NCI-H146 treated with DMSO at 0.1 percent for 48 hours (cell line): ENCODE results near the gene SMAD6.

Experiments used
- DNase-seq: peaks from one replicate; lab custom pipeline; 2025; ENCODE audit not compliant: unreplicated experiment; lab: John Stamatoyannopoulos, UW

SMAD6 gene

DNA sequence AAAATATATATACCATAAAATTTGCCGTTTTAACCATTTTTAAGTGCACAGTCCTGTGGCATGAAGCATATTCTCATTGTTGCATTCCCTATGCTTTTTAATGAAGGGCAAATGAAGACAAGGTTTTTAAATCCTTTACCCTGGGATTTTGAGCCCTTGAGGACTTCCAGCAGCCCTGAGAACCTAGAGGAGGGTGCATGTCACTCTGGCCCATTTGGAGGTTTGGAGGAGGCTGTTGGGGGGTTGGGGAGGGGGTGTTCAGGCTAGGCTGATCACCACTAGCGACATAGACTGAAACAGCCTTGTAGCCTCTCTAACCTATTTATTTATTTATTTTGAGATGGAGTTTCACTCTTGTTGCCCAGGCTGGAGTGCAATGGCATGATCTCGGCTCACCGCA lies 86.0 kb downstream of the SMAD6 start:
- no peak for DNase-seq

DNA sequence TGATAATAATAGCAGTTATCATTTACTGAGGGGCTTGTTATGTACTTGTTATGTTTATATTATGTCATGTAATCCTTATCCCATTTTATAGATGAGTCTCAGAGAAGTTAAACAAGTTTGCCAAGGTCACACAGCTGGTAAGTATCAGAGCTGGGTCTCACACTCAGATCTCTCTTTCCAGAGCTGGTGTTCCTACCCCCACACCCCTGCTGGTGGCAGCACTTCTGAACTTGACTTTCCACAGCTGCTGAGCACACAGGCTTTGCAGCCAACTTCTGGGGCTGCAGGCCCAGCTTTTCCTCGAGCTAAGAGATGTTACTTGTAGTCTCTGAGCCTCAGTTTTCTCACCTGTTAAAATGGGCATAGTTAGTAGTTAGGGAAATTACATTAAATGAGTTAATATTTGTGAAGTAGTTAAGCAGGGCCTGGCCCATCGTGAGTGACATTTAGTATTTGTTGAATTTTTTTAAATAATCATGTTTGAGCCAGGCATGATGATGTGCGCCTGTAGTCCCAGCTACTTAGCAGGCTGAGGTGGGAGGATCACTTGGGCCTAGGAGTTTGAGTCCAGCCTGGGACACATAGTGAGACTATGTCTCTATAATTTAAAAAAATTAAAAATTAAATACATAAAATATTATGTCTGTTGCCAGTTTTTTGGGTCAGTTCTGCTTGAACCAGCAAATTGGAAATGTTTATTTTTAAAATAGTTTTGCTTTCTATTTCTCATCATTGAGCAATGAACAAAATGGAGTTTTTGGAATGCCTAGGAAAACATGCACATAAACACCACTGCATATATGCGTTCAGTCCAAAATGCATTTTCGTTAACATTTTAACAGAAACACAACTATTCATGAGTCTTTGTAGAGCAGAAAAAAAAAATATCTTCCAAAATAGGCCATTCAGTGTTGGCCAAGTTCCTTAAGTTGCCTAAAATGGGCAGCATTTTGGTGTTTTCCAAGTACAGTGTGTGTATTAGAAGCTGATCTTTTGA lies 87.3 kb downstream of the SMAD6 start:
- no peak for DNase-seq

DNA sequence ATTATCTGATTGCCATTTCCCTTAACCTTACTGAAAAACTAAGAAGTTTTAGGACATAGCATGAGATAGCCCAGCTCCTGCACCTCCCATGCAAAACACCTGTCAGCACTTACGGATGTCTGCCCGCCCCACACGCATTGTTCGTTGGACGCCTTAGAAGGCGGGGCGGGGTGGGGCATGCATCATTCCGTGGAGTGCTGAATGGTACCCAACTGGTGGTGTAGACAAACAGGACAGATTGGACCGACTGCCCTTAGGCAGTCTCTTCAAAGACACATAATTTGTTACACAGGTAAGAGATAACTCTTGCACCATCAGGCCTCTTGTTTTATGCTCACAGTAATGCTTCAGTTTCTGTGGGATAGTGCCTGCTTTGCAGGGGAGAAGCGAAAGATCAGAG lies 93.8 kb downstream of the SMAD6 start:
- no peak for DNase-seq

DNA sequence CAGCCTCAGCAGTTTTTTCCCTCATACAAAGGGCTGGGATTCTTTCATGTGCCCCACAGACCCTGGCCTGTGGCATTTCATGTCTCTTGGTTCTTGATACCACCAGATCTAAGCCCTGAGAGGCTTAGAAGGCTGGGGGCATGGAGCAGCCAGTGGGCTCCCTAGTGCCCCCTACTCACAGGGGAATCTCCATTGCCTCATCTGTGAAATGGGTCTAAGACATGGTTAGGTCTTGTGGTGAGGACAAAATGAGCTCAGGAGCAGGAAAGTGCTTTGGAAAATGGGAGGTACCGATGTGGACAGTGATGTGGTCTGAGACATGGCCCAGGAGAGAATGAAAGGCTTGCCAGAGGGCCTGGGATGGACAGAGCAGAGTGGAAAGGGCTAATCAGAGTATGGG lies 94.3 kb downstream of the SMAD6 start:
- DNase-seq = no peak

DNA sequence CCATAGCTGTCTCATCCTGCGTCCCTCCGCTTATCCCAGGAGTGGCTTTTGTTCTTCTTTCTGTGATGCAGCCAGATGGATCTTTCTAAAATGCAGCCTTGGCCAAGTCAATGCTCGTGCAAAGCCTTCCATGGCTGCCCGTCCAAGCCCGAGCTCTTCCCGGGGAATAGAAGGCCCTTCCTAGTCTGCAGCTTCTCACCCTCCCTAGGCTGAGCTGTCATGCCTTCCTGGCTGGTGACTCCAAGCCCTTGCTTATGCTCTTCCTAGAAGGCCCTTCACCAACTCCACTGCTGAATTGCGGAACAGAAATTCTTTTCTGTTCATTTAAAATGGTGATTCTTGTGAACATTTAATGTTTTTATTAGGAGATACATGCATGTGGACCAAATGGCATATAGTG lies 95.9 kb downstream of the SMAD6 start:
- DNase-seq = no peak

DNA sequence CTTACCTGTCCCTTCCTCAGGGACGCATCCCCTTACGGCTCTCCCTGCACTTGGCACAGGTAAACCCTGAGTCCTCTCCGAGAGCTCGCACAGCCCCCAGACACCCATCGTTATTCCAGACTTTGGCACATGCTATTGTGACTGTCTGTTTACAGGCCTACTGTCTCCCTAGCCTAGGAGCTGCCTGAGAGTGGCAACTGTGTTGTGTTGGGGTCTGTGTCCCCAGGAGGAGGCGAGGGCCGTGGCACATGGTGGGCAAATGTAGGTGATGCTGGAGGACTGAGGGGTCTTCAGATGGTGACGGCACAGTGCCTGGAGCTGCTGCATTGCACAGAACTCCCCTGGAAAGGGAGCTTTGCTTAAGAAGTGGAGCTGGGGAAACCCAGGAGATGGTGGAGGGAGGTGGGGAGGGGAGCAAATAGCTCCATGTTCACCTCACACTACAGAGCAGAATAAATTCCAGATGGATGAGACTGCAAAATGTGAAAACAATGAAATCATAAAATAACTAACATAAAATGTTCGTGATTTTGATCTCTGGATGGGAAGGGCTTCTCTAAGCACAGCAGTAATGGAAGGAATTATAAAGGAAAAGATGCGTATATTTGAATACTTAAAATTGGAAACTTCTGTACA lies 96.5 kb downstream of the SMAD6 start:
- DNase-seq = no peak

DNA sequence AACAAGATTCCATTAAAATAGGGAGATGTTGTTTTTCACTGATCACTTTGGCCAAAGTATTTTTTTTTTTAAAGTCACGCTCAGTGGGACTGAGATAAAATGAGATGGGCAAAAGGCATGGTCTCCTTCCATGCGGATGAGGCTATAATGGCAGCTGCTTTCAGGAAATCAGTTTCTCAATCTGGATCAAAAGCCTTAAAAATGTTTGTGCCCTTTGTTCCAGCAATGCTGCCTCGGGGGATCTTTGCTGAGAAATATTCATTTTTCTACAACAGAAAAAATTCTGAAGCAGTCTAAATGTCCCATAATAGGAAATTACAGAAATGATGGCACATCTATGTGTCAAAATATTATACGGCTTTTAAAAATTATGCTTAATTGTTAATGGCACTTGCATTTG lies 97.2 kb downstream of the SMAD6 start:
- no peak for DNase-seq

DNA sequence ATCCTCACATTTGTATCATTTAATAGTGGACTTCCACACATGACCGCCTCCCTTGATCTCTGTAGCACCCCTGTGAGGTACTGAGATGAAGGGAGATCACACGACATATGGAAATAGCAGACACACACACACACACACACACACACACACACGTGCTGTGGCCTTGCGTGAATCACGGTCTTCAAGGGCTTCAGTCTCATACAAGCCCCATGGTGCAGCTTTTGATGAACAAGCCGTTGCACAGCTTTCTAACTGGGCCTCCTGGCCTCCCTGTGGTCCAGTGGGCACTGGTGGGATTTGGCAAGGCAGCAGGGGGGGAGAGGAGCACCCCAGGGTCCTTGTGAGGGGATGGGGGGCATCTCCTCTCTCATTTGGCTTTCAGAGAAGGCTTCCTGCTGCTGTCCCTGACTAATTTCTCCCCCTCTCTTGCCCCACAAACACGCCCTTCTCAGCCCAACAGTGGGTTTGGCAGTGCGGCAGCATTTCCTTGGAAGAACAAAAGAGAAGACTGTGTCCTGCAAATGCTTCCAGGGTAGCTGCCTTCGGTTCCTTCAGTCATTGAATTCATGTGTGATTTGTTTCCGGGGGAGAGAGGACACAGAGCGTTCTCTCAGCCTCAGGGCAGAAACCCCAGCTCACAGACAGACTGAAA lies 98.7 kb downstream of the SMAD6 start:
- DNase-seq = no peak

DNA sequence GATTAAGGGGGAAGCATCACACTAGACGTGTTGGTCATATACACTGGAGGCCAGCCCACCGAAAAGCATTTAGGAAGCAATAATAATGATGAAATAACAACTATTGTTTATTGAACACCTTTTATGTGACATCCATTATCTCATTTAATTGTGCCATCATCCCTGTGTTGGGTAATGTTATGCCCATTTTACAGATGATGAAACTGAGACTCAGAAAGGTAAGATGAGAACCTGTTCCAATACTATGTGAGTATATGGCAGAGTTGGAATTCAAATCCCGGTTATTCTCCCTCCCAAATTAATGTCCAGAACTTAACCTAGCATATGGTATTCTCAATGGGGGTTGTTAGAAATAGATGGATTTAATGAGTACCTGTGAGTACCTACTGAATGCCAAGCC lies 99.2 kb downstream of the SMAD6 start:
- DNase-seq = no peak

DNA sequence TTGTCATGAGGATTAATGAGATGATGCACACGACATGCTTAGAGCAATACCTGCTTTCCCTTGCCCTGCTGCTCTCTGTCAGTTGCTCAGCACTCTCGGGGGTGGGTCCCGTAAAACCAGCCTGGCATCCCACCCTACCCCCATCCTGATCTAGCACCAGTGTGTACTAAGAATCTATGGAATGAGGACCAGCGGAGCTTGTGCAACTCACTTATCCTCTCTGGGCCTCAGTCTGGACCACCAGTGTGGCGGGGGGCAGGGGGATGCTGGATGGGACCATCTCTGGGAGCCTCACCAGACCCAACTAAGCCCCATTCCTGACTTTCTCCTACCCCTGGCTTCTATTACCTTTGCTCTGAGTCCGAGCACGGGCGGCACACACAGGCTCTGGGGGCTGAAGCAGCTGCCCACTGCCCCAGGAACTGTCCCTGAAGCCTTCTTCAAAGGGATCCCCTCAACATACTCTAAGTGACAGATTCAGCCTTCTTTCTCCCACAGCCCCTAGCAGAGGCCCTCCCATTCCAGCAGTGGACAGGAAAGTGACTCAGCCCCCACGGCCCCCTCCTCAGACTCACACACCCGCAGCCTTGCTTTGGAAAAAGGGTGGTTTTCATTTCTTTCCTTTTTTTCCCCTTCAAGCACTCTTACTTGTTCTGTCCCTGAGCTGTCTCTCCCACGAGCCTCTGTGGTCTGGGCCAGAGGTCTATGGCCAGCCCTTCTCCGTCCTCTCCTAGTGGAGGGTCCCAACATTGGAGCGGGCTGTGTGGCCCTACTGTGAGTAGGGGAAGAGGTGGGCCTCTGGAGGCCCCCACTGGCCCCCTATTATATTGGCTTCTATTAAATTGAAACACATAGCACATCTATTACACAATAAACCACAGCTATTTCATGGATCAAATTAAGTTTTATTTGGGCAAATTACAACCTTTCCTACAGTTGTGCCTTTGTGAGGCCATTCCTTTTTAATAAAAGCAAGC lies 100.3 kb downstream of the SMAD6 start:
- DNase-seq = no peak

DNA sequence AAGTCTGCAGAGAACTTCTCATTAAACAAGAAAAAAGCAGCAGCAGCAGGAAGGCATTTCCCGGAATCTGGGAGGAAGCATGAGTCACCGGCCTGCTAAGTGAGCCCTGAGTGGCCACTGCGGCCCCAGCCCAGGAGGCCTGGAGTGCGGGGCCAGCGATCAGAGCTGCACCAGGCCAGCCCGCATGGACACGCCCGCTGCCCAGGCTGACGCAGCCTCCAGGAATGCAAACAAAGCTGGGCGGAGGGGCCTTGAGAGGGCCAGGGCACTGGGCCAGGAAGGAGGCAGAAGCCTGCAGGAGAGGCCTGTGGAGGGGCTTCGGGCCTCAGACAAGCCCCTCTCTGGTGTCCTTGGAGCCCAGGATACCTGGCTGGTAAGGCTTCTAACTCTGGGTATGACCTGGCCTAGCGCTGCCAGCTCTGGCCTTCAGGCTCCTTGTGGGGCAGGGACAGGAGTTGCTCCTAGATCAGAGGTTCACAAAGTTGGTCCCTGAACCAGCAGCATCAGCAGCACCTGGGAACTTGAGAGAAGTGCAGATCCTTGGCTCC lies 101.2 kb downstream of the SMAD6 start:
- no peak for DNase-seq

DNA sequence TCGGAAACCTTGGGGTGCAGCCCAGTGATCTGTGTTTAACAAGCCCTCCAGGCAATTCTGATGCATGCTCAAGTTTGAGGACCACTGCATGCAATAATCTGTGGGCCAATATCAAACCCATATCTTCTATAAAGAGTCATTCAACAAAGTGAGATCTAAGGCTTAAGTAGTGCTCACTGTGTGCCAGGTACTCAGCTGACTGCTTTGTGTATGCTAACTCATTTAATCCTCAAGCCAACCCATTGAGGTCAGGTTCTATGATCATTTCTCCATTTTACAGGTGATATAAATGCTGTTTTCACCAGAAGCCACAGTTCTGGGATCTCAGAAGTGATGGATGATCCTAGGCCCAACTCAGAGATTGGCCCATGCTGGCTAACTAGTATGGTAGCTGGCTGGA lies 101.7 kb downstream of the SMAD6 start:
- no peak for DNase-seq

DNA sequence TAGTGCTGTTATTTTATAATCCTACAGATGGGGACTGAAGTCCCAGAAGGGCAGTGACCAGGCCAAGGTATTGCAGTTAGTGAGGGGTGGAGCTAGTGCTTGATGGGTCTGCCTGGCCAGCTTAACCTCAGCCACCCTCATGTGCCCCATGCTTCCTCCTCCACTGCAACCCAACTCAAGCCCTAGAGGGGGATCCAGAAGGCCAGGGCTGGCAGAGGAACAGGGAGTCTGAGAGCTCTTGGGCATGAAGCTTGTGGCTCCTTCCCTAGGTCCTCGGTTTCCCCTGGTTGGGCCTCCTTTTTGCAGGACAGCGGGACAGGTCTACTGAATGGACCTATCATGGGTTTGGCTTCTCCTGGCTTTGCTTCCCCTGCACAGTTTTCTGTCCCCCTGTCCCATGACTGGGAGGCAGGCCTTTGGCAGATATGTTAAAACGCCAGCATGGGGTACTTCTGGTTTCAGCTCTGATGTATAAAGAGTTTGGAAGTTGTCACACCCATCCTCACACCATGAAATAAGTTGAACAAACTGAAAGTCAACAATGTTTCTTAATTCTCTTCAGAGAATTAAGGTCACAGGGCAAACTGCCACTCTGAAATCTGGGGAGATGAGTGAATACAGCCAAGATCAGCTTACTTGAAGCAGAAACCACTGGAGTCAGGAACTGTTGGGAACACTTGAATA lies 103.3 kb downstream of the SMAD6 start:
- DNase-seq = no peak

DNA sequence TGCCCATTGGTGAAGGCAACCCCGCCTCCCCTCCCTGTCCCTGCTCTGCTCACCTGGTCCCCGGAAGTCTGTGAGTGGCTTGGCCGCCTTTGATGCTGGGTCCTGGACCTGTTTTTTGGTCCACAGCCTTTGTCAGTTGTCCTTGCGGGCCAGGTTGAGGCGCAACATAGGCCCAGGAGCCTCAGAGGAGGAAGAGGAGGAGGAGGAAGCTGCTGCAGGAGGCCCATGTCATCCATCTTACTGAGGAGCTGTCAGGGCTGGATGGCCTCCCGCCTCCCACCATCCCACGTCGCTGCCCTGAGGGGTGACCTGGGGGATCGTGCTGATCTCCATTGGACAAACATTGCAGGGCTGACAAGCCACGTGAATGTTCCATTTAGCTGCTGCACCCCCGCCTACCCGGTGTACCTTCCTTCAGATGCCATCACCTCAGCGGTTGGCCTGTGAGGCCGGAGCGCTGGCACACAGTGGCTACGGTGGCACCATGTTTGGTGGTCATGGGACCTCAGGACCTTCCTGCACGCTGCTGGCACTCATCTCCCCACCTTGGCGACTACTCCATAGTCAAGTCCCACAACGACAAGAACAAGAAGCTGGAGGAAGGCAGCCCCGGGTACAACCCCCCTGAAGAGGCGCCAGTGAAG lies 106.3 kb downstream of the SMAD6 start:
- DNase-seq = no peak

DNA sequence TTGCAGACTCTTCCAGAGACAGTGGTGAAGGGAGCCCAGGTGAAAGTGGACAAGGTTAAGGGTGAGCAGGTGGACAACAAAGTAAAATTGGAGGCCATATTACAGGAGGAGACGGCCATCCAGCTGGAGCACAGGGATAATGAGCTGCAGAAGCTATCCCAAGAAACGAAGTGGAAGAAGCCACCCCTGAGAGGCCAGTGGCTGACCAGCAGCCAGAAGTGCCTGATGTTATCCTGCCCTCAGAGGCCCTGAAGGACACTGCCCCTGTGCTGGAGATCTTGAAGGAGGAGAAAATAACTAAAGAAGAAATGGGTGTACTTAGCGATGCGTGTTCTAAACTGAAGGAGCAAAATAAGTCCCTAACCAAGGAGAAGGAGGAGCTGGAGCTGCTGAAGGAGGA lies 107.6 kb downstream of the SMAD6 start:
- DNase-seq = no peak

DNA sequence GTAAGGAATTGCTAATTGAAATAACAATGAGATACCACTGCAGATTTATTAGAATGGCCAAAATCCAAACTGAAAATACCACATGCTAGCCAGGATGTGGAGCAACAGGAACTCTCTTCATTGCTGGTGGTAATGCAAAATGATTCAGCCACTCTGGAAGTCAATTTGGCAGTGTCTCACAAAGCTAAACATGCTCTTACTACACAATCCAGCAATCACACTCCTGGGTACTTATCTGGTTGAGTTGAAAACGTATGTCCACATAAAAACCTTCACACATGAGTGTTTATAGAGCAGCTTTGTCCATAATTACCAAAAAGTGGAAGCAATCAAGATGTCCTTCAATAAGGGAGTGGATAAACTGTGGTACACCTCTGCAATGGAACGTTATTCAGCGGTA lies 113.3 kb downstream of the SMAD6 start:
- no peak for DNase-seq

DNA sequence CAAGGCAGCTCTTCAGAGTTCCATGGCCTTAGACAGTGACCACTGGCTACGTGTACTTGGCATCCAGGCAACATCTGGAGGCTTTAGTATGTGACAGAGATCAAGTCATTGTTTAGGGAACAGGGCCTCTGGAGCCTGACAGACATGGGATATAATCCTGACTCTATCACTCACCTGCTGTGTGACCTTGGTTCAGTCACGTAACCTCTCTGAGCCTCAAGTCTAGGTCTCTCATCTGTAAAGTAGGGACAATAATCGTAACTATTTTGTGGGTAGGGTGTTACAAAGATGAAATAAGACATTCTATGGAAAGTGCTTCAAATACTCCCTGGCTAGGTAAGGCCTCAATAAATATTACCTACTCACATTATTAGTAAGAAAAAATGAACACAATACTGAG lies 114.2 kb downstream of the SMAD6 start:
- DNase-seq = no peak

DNA sequence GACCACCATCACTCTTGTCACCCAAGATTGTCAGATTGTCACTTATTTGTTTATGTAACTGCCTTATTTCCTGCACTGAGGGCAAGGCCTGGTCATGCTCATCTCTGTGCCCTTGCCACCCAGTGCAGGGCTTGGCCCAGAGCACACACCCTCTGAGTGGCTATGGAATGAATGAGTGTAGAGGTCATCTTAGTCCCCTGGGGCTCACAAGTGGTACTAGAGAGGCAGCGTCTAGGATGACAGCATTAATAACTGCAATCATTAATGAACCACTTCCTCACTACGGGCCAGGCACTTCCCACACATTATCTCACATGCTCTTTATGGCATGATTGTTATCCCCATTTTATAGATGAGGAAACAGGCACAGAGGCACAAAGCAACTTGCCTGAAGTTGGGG lies 117.0 kb downstream of the SMAD6 start:
- no peak for DNase-seq

DNA sequence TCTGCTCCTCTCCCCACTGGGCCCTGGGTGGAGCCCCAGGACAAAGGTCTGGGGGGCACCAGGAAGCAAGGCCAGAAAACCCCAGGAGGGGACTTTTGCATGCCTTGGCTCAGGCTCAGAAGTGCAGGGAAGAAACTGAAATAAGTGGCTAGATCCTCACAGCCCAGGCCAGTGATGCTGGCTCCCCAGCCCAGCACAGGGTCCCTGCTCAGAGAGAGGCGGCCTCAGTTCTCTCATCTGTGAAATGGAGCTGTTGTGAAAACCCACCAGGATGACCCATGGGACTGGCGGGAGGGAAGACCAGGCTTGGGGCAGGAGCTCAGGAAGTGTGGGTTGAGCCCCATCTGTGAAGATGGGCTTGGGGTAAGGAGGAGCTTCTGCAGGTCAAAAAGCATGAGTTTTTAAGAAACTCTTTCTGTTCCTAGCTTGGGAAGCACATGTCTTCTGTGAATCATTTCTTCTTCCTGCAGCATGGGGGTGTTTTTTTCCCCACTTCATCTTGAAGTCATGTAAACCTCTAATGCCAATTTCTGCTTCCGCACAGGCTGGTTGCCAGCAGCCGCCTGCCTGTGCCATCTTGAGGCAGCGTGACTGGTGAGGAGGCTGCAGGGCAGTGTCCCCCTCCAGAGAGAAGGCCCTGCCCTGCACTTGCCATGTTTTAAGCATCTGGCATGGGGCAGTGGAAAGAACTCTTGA lies 118.6 kb downstream of the SMAD6 start:
- DNase-seq = no peak
